Epithelial cell of proximal tubule (primary cell): ENCODE data around the gene ORC5. TPM values are rescaled to one million over a fixed set of nuclear protein-coding genes. Genes with fewer than 3 reads are reported as not detected.
A peak's percentile ranks its signal among the peaks of the same experiment; 100 is the strongest.

Source experiments
- DNase-seq: peaks from one replicate; pipeline ENCODE4 v3.0.0-alpha.2; 2011; ENCODE audit warnings: low read depth
- H3K4me3 ChIP-seq: 2 replicates; pipeline ENCODE4 v1.5.1; 2011; ENCODE audit warnings: low read depth, mild to moderate bottlenecking, low read length
- CTCF ChIP-seq: conservative IDR thresholded peaks from 2 replicates; pipeline ENCODE4 v1.5.1; 2012; ENCODE audit warnings: low read depth, mild to moderate bottlenecking, low read length
- total RNA-seq: library from RNA; depleted of rRNA; stranded (reverse); fragments of >200 nt; gene quantifications from 2 replicates; pipeline ENCODE4 v1.2.3, GENCODE V29; 2015

Gene ORC5
- total RNA-seq, 1 donor from 2014 or later = 17.0 TPM

GRCh38 chr7:104123786-104124185 lies 84.0 kb downstream of the ORC5 start:
- H3K4me3 ChIP-seq = no peak overlapping the region
- no peak for TF ChIP-seq CTCF
- DNase-seq = no peak

- H3K4me3 ChIP-seq = no peak overlapping the region
- TF ChIP-seq CTCF = no peak
- no peak for DNase-seq
Measured at GRCh38 chr7:104113788-104114187, 94.0 kb downstream of the ORC5 start.

- TF ChIP-seq CTCF = no peak
- no peak overlapping the region for H3K4me3 ChIP-seq
- no peak for DNase-seq
Measured at GRCh38 chr7:104112623-104113022, 95.2 kb downstream of the ORC5 start.

- H3K4me3 ChIP-seq = no peak overlapping the region
- TF ChIP-seq CTCF = no peak
- no peak for DNase-seq
Measured at GRCh38 chr7:104111271-104111670, 96.5 kb downstream of the ORC5 start.

GRCh38 chr7:104106108-104106905 lies 101.5 kb downstream of the ORC5 start:
- no peak overlapping the region for H3K4me3 ChIP-seq
- peak; percentile 31 for TF ChIP-seq CTCF
- DNase-seq = no peak

GRCh38 chr7:104098890-104099289 lies 108.9 kb downstream of the ORC5 start:
- DNase-seq = no peak
- H3K4me3 ChIP-seq = no peak overlapping the region
- TF ChIP-seq CTCF = no peak

GRCh38 chr7:104096683-104097082 lies 111.1 kb downstream of the ORC5 start:
- H3K4me3 ChIP-seq = no peak overlapping the region
- no peak for DNase-seq
- peak; percentile 40 for TF ChIP-seq CTCF
